HG02623 (cell line): ENCODE results near the gene DIP2C.
"Not testable (repeated sequence)": the region's sequence is repeated elsewhere in the genome, so short reads cannot be mapped to it uniquely, and the experiment has no call there.

Experiments used
- ATAC-seq: cut with Tn5 transposase; IDR thresholded peaks from one replicate; pipeline ENCODE4 v1.9.1; 2021; ENCODE audit warnings: moderate library complexity; ENCODE audit not compliant: unreplicated experiment

The DIP2C gene

GRCh38 chr10:436911-437665 is 252.4 kb downstream of the DIP2C start:
- ATAC-seq = no peak

GRCh38 chr10:436013-436697 is 253.3 kb downstream of the DIP2C start:
- ATAC-seq = no peak

GRCh38 chr10:435397-435796 is 254.1 kb downstream of the DIP2C start:
- no peak for ATAC-seq

- ATAC-seq = no peak
These were observed 259.8 kb downstream of the DIP2C start for GRCh38 chr10:429696-430095.

GRCh38 chr10:427761-428519 is 261.5 kb downstream of the DIP2C start:
- no peak for ATAC-seq

GRCh38 chr10:425365-425764 is 264.1 kb downstream of the DIP2C start:
- ATAC-seq = not testable (repeated sequence)

- not testable (repeated sequence) for ATAC-seq
These were observed 264.7 kb downstream of the DIP2C start for GRCh38 chr10:424724-425123.

- no peak for ATAC-seq
These were observed 266.3 kb downstream of the DIP2C start for GRCh38 chr10:423178-423577.

- ATAC-seq = no peak
These were observed 266.8 kb downstream of the DIP2C start for GRCh38 chr10:422675-423074.

GRCh38 chr10:422241-422640 is 267.2 kb downstream of the DIP2C start:
- ATAC-seq = no peak

GRCh38 chr10:421170-421569 is 268.3 kb downstream of the DIP2C start:
- no peak for ATAC-seq

GRCh38 chr10:420154-421121 is 269.0 kb downstream of the DIP2C start:
- ATAC-seq = no peak

GRCh38 chr10:418894-419293 is 270.6 kb downstream of the DIP2C start:
- ATAC-seq = no peak

- no peak for ATAC-seq
These were observed 271.2 kb downstream of the DIP2C start for GRCh38 chr10:418226-418625.

GRCh38 chr10:416091-416515 is 273.4 kb downstream of the DIP2C start:
- ATAC-seq = no peak

GRCh38 chr10:413662-414071 is 275.8 kb downstream of the DIP2C start:
- no peak for ATAC-seq

- ATAC-seq = no peak
These were observed 277.4 kb downstream of the DIP2C start for GRCh38 chr10:412109-412508.

GRCh38 chr10:411603-412002 is 277.9 kb downstream of the DIP2C start:
- no peak for ATAC-seq

- no peak for ATAC-seq
These were observed 279.9 kb downstream of the DIP2C start for GRCh38 chr10:409408-410040.

GRCh38 chr10:408236-408635 is 281.2 kb downstream of the DIP2C start:
- ATAC-seq = no peak
